Measurements from ENCODE around the gene PPP1R16B.
"Not testable (repeated sequence)": the region's sequence is repeated elsewhere in the genome, so short reads cannot be mapped to it uniquely, and the experiment has no call there.

PPP1R16B gene

DNA sequence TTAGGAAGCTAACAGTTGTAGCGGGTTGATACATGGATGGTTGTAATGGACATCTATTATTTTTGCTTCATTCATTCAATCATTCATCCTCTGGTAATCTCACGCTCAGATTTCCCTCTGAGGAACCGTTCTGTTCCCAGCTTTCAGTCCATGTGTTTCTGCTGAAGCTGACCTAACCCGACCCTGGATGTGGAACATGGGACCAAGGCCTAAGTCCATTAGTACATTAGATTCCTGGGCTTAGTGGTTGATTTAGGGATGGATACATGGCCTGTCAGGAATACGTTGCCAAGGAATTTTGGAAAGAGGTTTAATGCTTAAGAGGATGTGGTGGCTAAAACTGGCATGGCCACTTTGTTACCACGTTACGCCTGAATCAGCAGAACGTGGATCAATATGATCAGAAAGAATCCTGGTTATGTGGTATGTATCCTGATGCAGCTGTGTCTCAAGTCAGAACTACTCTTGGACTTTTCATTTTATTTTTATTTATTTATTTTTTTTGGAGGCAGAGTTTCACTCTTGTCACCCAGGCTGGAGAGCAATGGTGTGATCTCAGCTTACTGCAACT lies 152.5 kb downstream of the PPP1R16B start:
- H3K4me3 ChIP-seq (ENCODE audit: insufficient read depth, low read length, poor library complexity, severe bottlenecking), result no peak overlapping the region
- H3K36me3 ChIP-seq (ENCODE audit: low read length), result peaks cover 5% of the 10 kb centered on the region
- no peak overlapping the region for H3K9ac ChIP-seq (ENCODE audit: low read length)
- peaks cover 14% of the 10 kb centered on the region for H3K79me2 ChIP-seq (ENCODE audit: insufficient read depth, low read length)
- H2AFZ ChIP-seq (ENCODE audit: low read depth, low read length, severe bottlenecking), result no peak overlapping the region
- H4K20me1 ChIP-seq (ENCODE audit: low read depth, low read length), result no peaks in the 10 kb centered on the region
- H3K27ac ChIP-seq (ENCODE audit: low read depth, low read length), result no peak overlapping the region
- TF ChIP-seq EZH2phosphoT487 (conservative IDR thresholded peaks at IDR 0.05; ENCODE audit: low read length) (no peak), CTCF (IDR thresholded peaks at IDR 0.05; ENCODE audit: insufficient read depth, low read length, poor library complexity, severe bottlenecking) (no peak)
- no peaks in the 10 kb centered on the region for H3K27me3 ChIP-seq (ENCODE audit: low read length)
- H3K4me2 ChIP-seq (ENCODE audit: low read depth, low read length, poor library complexity, severe bottlenecking), result no peak overlapping the region
- no peaks in the 10 kb centered on the region for H3K9me2 ChIP-seq (replicated peaks; ENCODE audit: insufficient read depth, low read length)
- H3K9me3 ChIP-seq (ENCODE audit: insufficient read depth, low read length), result no peaks in the 10 kb centered on the region
- peaks cover 39% of the 10 kb centered on the region for H3F3A ChIP-seq (ENCODE audit: insufficient read depth)

- not testable (repeated sequence) for H2AFZ ChIP-seq (ENCODE audit: low read depth, low read length, severe bottlenecking); H3K9me2 ChIP-seq (replicated peaks; ENCODE audit: insufficient read depth, low read length); H3K4me3 ChIP-seq (ENCODE audit: insufficient read depth, low read length, poor library complexity, severe bottlenecking); H3K36me3 ChIP-seq (ENCODE audit: low read length); H3K9me3 ChIP-seq (ENCODE audit: insufficient read depth, low read length); H4K20me1 ChIP-seq (ENCODE audit: low read depth, low read length); H3K27ac ChIP-seq (ENCODE audit: low read depth, low read length); H3K4me2 ChIP-seq (ENCODE audit: low read depth, low read length, poor library complexity, severe bottlenecking); H3K9ac ChIP-seq (ENCODE audit: low read length); H3K27me3 ChIP-seq (ENCODE audit: low read length)
- peaks cover 35% of the 10 kb centered on the region for H3K79me2 ChIP-seq (ENCODE audit: insufficient read depth, low read length)
- H3F3A ChIP-seq (ENCODE audit: insufficient read depth), result peaks cover 30% of the 10 kb centered on the region
These were observed 154.7 kb downstream of the PPP1R16B start for GRCh38 chr20:38960187-38960687.

- Histone ChIP-seq H3K4me3 (ENCODE audit: insufficient read depth, low read length, poor library complexity, severe bottlenecking) (peak overlapping the region; percentile 79), H2AFZ (ENCODE audit: low read depth, low read length, severe bottlenecking) (peak overlapping the region; percentile 88), H3K36me3 (ENCODE audit: low read length) (no peaks in the 10 kb centered on the region), H3K9me2 (replicated peaks; ENCODE audit: insufficient read depth, low read length) (no peaks in the 10 kb centered on the region), H3K27me3 (ENCODE audit: low read length) (no peaks in the 10 kb centered on the region), H3K9me3 (ENCODE audit: insufficient read depth, low read length) (no peaks in the 10 kb centered on the region), H3K9ac (ENCODE audit: low read length) (peak overlapping the region; percentile 92), H4K20me1 (ENCODE audit: low read depth, low read length) (no peaks in the 10 kb centered on the region), H3K79me2 (ENCODE audit: insufficient read depth, low read length) (peaks cover 48% of the 10 kb centered on the region), H3F3A (ENCODE audit: insufficient read depth) (peaks cover 24% of the 10 kb centered on the region), H3K4me2 (ENCODE audit: low read depth, low read length, poor library complexity, severe bottlenecking) (peak overlapping the region; percentile 99), H3K27ac (ENCODE audit: low read depth, low read length) (peak overlapping the region; percentile 76)
- no peak for TF ChIP-seq EZH2phosphoT487 (conservative IDR thresholded peaks at IDR 0.05; ENCODE audit: low read length)
- no peak for TF ChIP-seq CTCF (IDR thresholded peaks at IDR 0.05; ENCODE audit: insufficient read depth, low read length, poor library complexity, severe bottlenecking)
These were observed 156.1 kb downstream of the PPP1R16B start for GRCh38 chr20:38961530-38962043.

Measured in SU-DHL-6 (cell line).